Vagina (tissue), 2 donors: ENCODE results near the gene UCHL5. TPM values are rescaled to one million over a fixed set of nuclear protein-coding genes. Genes with fewer than 3 reads are reported as not detected.

Source experiments
- DNase-seq, 2 donors: peaks; one replicate each; pipeline ENCODE4 v3.0.0-alpha.2; 2017; ENCODE audit errors: extremely low spot score in 2 of 2
- H3K27ac ChIP-seq: fragments of 200-600 bp; sonication (generic); one replicate; pipeline ENCODE4 v1.5.1; 2019
- H3K27me3 ChIP-seq: fragments of 200-600 bp; sonication (generic); one replicate; pipeline ENCODE4 v1.5.1; 2019
- H3K36me3 ChIP-seq, 2 donors: fragments of 200-600 bp; sonication (generic); one replicate each; pipeline ENCODE4 v1.5.1; 2017 to 2019
- H3K4me1 ChIP-seq: fragments of 200-600 bp; sonication (generic); one replicate; pipeline ENCODE4 v1.5.1; 2019
- H3K4me3 ChIP-seq, 2 donors: fragments of 200-600 bp; sonication (generic); 1 replicate in 1 of 2; 2 replicates in 1 of 2; pipeline ENCODE4 v1.5.1; 2016 to 2019
- H3K9me3 ChIP-seq: fragments of 200-600 bp; sonication (generic); one replicate; pipeline ENCODE4 v1.5.1; 2019
- POLR2A ChIP-seq, 2 donors: fragments of 450-650 bp; IDR thresholded peaks; one replicate each; pipeline ENCODE4 v1.6.1; 2017; ENCODE audit warnings: antibody characterized with exemption in 2 of 2, mild to moderate bottlenecking in 2 of 2, moderate library complexity in 2 of 2
- POLR2AphosphoS5 ChIP-seq, 2 donors: sonication (generic); formaldehyde crosslinking; IDR thresholded peaks; one replicate each; pipeline ENCODE4 v1.9.0; 2017; ENCODE audit warnings: antibody characterized with exemption in 2 of 2, mild to moderate bottlenecking in 2 of 2, low read depth in 1 of 2; ENCODE audit not compliant: insufficient read depth in 1 of 2
- intact Hi-C: fragments of 100-400 bp; cut with DNase I; formaldehyde crosslinking; loops from one replicate; pipeline ENCODE4 v1.15.1; 2023
- small RNA-seq: library from RNA; depleted of rRNA; stranded (forward); fragments of <200 nt; gene quantifications from one replicate; pipeline ENCODE3, GENCODE V24; 2016
- total RNA-seq: library from RNA; depleted of rRNA; stranded (reverse); fragments of >200 nt; gene quantifications from one replicate; pipeline ENCODE4 v1.2.3, GENCODE V29; 2016
- TF ChIP-seq, protein P1 (sequence below), 3 experiments: fragments of 450-650 bp in 2 of 3; fragments of 200-600 bp in 1 of 3; sonication (generic) in 1 of 3; IDR thresholded peaks; one replicate each; pipeline ENCODE4 v1.5.1; 2017 to 2019; ENCODE audit warnings: antibody characterized with exemption in 3 of 3, mild to moderate bottlenecking in 2 of 3, moderate library complexity in 2 of 3

Gene UCHL5
- total RNA-seq, 1 donor from 2014 or later, result 17.4 TPM

DNA sequence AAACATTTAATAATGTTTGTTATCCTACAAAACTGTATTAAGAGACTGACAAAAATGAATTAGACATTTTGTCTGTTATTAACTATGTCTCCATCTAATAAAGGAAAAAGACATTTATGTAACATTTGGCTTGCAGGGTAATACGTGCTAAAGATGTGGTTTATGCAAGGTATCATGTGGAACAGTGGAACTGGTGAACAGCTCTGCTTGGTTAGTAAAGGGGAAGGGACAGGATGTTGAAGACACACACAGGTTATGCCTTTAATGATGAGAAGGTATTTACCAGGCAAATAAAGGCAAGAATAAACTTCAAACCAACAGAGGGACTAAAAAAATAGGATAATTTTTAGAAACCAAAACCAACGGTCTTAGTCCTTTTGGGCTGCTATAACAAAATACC lies 93.1 kb downstream of the UCHL5 start:
- Histone ChIP-seq H3K27ac (no peak overlapping the region), H3K27me3 (no peaks in the 10 kb centered on the region), H3K36me3 (no peaks in the 10 kb centered on the region), H3K4me3 (no peak overlapping the region), H3K4me1 (no peaks in the 10 kb centered on the region), H3K9me3 (no peaks in the 10 kb centered on the region)
- no peak for TF ChIP-seq POLR2AphosphoS5 (IDR thresholded peaks at IDR 0.05; ENCODE audit: insufficient read depth in 1 of 2, low read depth in 1 of 2)
- no peak for TF ChIP-seq POLR2A (IDR thresholded peaks at IDR 0.05)
- TF ChIP-seq, protein P1, sequence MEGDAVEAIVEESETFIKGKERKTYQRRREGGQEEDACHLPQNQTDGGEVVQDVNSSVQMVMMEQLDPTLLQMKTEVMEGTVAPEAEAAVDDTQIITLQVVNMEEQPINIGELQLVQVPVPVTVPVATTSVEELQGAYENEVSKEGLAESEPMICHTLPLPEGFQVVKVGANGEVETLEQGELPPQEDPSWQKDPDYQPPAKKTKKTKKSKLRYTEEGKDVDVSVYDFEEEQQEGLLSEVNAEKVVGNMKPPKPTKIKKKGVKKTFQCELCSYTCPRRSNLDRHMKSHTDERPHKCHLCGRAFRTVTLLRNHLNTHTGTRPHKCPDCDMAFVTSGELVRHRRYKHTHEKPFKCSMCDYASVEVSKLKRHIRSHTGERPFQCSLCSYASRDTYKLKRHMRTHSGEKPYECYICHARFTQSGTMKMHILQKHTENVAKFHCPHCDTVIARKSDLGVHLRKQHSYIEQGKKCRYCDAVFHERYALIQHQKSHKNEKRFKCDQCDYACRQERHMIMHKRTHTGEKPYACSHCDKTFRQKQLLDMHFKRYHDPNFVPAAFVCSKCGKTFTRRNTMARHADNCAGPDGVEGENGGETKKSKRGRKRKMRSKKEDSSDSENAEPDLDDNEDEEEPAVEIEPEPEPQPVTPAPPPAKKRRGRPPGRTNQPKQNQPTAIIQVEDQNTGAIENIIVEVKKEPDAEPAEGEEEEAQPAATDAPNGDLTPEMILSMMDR (IDR thresholded peaks at IDR 0.05), result no peak
- DNase-seq, result no peak
- intact Hi-C loops, result no loop called here

DNA sequence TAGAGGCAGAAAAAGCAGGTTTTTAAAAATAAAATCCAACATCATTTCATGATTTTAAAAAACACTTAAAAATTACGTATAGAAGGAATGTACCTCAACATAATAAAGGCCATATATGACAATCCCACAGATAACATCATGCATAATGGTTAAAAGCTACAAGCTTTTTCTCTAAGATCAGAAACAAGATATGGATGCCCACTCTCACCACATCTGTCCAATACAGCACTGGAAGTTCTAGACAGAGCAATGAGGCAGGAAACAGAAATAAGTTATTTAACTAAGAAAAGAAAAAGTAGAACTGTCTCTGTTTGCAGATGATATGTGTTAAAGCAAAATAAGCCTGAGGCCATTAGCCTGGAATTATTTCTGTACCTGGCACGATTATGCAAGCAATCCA lies 96.3 kb downstream of the UCHL5 start:
- no peaks in the 10 kb centered on the region for H3K36me3 ChIP-seq
- no peaks in the 10 kb centered on the region for H3K9me3 ChIP-seq
- no peaks in the 10 kb centered on the region for H3K27me3 ChIP-seq
- intact Hi-C loops, result no loop called here
- no peak for TF ChIP-seq POLR2A (IDR thresholded peaks at IDR 0.05)
- TF ChIP-seq, protein P1 (IDR thresholded peaks at IDR 0.05), result no peak
- TF ChIP-seq POLR2AphosphoS5 (IDR thresholded peaks at IDR 0.05; ENCODE audit: insufficient read depth in 1 of 2, low read depth in 1 of 2), result no peak
- no peaks in the 10 kb centered on the region for H3K4me1 ChIP-seq
- H3K4me3 ChIP-seq, result no peak overlapping the region
- no peak overlapping the region for H3K27ac ChIP-seq
- no peak for DNase-seq

Small RNA genes lying within 50 kb of the gene (small RNA-seq; reads per million reads assigned to genes)
- not detected for gene SCARNA18B

Other genes starting within 250 kb of the UCHL5 start
- 79.8 TPM for gene RO60, start 252 bp upstream of the UCHL5 start, total RNA-seq
- gene GLRX2, start 46.1 kb upstream of the UCHL5 start, total RNA-seq, result 2.7 TPM
- gene CDC73, start 62.7 kb upstream of the UCHL5 start, total RNA-seq, result 28.5 TPM
- gene B3GALT2, start 127.3 kb upstream of the UCHL5 start, total RNA-seq, result 0.49 TPM